GM18508 (cell line): ENCODE measurements around the gene KCNH1.

Experiments used
- ATAC-seq: cut with Tn5 transposase; IDR thresholded peaks from one replicate; pipeline ENCODE4 v1.9.1; 2021; ENCODE audit warnings: moderate number of reproducible peaks; ENCODE audit not compliant: insufficient read depth, unreplicated experiment

Gene KCNH1

DNA sequence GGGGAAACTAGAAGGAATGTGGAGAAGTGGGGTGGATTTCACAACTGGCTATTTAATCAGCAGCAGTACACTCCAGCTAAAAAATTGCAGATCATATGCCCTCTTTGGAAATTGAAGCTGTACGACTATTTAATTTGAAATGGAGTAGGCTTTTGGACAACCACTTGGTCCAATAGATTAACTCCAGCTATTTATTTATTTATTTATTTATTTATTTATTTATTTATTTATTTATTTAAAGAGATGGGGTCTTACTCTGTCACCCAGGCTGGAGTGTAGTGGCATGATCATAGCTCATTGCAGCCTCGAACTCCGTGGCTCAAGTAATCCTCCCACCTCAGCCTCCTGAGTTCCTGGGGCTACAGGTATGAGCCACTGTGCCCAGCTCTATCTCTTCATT, 312.3 kb downstream of the KCNH1 start:
- no peak for ATAC-seq

DNA sequence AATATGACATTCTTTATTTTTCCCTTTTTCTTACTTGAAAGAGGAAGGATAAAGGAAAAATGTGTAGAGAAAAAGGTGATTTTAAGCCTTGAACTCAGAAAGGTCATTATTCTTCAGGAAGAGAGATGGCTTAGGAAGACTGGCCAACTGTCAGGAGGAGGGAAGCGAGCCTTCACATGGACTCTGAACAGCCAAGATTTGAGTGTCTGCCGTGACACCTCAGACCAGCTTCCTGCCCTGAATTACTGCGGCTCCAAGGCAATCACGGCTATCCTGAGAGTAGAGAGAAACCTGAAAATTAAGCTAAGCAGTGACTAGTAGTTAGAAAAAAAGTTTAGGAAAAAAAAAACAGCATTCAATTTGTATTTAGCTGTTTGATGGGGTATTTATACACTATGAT, 314.7 kb downstream of the KCNH1 start:
- ATAC-seq, result no peak

GRCh38 chr1:210817385-210818275, 316.3 kb downstream of the KCNH1 start:
- no peak for ATAC-seq

DNA sequence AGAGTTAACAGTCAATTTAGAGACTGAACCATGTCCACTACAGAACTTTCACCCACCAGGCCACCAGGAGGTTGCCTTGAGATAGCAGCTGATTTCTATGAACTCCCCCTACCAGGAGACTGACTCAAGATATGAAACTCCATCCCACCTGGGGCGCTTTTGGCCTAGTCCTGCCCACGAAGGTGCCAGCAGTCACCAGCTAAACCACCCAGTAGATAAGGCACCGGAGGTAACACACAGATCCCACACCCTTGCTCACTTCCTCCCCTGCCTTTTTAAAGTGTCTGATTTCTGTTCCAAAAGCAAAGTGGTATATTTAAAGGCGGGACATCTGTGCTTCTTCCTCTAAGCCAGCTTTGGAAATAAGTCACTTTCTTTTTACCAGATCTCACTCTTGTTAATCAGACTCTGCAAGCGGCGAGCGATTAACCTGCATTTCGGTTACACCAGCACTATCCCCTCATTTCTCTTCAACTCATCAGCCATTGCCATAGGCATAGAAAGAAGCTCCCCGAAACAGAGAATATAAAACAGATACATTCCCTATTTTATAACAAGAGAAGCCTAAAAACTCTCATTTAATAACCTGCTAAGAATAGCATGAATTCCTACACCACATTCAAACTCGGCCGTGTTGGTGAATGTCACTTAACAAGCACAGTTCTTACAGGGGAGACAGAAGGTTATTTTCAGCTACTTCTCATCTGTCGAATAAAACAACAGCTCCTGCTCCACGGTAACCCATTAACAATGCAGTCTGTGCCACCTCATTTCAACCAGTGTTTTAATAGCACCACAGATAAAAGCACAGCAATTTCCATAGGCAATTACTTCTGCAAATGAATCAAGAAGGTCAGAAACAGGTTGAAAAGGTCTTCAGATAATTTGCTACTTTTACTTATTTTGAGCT, 318.1 kb downstream of the KCNH1 start:
- no peak for ATAC-seq

DNA sequence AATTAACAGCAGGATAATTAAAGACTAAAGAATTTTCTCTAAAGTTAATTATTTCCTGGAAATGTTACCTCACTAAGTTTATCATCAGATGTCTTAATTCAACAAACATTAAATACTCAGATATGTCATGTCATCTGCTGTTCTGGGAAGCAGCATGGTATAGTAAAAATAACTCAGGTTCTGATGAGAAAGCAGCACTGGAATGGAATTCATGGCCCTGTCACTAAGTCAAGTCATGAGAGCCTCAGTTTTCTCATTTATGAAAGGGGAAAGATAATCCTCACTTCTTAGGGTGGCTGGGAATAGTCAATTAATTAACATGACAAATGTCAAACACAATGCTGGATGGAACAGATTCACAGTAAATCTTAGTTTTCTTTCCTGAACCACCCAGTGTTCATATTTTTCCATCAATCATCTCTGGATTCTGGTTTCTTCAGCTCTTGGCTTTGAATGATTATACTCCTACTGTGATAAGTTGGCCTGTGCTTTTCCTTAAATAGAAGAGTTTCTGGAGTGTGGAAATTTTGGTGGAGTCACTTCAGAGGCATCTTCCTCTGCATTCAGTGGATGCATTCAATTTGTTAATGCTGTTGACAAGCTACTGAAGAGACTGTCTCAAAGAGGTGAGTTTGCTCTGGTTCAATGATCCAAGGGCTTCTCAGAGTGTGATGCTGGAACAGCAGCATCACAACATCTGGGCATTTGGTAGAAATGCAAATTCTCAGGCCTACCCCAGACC, 319.4 kb downstream of the KCNH1 start:
- no peak for ATAC-seq

- ATAC-seq, result no peak
Measured at GRCh38 chr1:210801501-210801900, 332.4 kb downstream of the KCNH1 start.

DNA sequence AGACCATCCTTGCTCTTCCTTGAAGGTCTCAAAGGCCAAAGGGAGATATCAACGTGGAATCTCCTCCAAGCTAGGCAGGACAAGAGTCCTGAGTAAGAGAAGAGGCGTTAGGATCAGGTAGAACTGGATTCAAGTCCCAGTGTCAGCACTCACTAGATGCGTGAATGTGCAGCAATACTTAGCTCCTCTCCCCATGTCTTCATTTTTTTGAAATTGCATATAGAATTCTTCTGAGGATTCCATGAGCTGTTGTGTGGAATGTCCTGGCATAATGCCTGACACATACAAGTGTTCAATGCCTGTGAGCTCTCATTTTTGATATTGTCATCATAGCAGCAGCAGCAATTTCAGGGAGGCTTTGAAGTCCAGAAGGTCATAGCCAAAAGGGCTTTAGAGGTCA, 333.2 kb downstream of the KCNH1 start:
- no peak for ATAC-seq

- no peak for ATAC-seq
Measured at GRCh38 chr1:210800301-210800700, 333.6 kb downstream of the KCNH1 start.

- ATAC-seq, result no peak
Measured at GRCh38 chr1:210797422-210797821, 336.5 kb downstream of the KCNH1 start.

DNA sequence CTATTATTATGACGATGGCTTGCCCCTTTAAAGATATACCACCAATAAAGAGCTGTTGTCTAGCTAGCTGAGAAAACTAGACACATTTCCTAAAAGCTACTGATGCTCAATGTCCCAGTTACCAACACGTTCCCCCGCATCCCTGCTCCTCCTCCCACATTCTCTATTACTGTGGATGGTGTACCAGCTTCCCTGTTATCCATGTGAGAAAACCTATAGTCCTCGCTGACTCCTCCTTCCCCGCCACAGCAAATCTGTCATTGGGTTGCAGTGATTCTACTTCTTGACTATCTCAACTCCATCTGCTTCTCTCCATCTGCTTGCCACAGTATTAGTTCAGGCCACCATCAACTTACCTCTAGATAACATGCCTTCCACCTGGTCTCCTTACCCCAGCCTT, 337.5 kb downstream of the KCNH1 start:
- no peak for ATAC-seq

GRCh38 chr1:210794445-210794844, 339.5 kb downstream of the KCNH1 start:
- ATAC-seq, result no peak

DNA sequence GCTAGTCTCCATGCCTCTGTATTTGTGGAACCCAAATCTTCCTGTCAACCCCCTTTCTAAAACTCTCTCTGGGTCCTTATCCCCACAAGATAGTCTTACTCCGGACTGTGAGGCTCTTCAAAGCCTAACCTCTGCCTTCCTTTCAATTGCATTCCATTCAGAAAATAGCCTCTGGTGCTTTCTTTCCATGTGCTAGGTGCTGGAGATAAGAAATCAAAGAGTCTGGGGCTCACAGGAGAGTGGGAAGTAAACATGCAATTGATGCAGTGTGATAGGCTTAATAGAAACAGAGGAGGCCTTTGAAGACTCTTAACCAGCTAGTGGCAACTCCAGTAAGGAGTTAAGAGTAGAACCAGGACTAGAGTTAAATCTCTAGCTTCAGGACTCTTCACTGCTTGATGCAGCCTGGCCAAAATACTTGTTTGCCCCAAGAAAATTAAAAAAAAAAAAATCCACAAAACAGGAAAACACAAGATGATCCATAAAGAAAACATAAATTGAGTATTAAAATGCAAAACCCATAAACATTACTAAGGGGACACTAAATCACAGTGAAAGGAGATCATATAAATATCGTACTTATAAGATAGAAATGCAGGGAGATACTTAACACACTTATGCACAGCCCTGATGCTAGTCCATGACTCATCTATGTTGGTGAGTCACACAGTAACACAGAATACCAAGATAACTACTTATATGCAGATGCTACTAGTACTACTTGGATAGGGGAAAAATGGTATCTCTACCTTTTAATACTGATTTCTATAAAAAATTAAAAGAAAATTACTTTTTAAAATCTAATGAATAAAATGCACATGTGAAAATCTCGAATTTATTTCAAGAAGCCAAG, 341.5 kb downstream of the KCNH1 start:
- no peak for ATAC-seq

DNA sequence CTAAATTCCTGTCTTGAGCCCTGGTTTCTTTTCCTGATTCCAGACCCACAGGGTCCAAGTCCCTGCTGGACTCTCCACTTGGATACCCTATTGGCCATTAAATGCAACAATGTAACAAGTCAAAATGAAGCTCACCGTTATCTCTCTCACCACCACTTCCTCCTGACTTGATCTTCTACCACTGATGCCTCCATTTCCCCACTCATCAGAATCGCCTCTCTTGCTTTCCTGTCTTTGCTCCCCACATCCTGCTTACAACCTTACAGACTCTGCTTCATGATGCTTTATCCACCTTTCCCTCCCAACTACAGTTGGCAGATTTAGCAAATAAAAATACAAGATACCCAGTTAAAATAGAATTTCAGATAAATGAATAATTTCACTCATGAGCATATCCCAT, 343.8 kb downstream of the KCNH1 start:
- no peak for ATAC-seq

DNA sequence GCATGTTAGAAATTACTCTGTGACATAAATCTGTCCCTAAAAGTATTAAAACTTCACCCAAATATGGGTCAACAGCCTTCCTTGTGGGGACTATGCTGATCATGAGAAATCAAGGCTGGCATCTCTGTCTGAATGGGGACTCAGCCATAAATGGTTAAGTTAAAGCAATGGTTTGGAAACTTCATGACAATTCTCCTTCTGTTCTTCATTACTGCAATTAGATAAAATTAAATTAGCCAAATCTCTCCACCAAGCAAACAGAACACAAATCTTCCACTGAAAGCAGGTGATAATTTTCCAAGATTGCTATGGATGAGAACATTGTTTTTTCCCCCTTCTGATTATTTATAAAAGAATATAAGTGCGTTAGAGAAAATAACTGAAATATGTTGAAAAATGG, 346.1 kb downstream of the KCNH1 start:
- no peak for ATAC-seq

DNA sequence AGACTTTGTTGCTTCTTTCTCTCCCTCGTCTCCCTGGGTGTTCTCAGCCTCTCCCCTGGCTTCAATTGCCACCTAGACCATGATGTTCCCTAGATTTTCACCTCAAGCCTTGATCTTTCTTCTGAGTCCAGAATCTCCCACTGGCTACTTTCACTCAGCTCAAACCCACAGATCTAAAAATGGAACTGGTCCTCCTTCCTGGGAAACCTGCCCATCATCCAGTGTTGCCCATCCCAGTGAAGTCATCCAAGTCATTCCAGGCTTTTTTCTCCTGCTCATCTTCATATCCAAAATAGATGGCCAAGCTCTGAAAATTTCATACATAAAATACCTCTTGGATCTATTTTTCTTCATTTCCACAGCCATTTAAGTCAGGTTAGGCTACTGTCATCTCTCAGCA, 347.4 kb downstream of the KCNH1 start:
- no peak for ATAC-seq

DNA sequence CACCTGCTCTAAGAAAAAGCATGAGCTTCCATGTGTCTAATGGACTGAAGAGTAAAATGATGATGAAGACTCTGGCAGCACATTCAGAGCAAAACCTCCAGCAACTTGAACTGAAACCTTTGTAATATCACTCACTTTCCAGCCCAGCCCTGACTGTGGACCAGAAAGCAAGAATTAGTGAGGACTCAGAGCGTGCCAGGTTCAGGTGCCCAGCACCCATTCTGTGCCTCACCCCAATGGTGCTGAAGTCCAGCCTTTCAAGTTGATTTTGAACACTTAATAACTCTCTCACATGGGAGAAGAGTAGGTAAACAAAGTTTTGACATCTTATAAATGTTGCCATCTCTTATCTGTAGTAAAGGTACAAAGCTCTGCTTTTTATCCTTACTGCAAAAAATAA, 350.0 kb downstream of the KCNH1 start:
- no peak for ATAC-seq

DNA sequence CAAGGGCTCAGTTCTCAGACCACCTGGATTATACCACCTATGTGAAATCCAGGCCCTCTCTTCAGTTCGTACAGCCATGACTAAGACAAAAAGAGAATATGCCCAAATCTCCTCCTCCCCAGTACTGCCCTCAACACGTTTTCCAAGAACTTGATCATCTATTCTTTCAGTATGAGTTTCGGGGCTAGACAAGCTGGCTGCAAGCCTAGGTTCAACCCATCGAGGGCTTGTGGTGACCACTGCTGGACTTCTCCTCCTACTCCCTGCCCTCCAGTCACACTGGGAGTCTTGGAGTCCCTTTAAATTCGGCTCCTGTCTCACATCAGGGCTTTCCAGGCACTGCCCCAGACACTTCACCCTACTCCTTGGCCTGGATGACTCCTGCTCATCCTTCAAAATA, 352.3 kb downstream of the KCNH1 start:
- no peak for ATAC-seq

DNA sequence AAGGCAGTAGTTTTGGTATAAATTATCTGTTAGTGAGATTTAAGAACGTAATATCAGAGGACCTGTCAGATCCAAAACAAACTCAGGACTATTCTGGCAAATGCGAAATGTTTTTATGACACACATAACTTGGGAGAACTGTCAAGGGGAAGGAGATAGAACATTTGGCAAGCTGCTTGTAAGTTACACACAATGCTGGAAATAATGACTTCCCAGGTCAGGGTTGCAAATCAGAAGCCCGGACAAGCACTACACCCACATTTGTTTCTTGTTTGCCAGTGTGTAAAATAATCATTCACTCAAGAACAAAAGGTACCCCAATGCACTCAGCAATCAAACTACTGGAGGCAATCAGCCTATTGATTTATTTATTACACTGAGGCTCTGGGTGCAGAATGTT, 354.7 kb downstream of the KCNH1 start:
- ATAC-seq, result no peak

GRCh38 chr1:210777914-210778313, 356.0 kb downstream of the KCNH1 start:
- no peak for ATAC-seq

GRCh38 chr1:210776712-210777111, 357.2 kb downstream of the KCNH1 start:
- ATAC-seq, result no peak
